DOHH2 (cell line): ENCODE measurements around the gene SETD3.

Source experiments
- H3F3A ChIP-seq: fragments of 200-600 bp; sonication (generic), shearing (Covaris generic); 2 replicates; pipeline ENCODE4 v1.6.0; 2016; ENCODE audit warnings: antibody characterized with exemption, mild to moderate bottlenecking; ENCODE audit not compliant: control insufficient read depth, insufficient read depth
- H3K27ac ChIP-seq: fragments of 200-600 bp; sonication (generic); 2 replicates; pipeline ENCODE4 v1.5.1; 2014; ENCODE audit warnings: low read depth, mild to moderate bottlenecking, low read length, moderate library complexity
- H3K27me3 ChIP-seq: fragments of 200-600 bp; sonication (generic); 2 replicates; pipeline ENCODE4 v1.6.1; 2014; ENCODE audit warnings: mild to moderate bottlenecking, low read length, mixed read lengths; ENCODE audit not compliant: control insufficient read depth
- H3K36me3 ChIP-seq: fragments of 200-600 bp; sonication (generic); 2 replicates; pipeline ENCODE4 v1.6.1; 2014; ENCODE audit warnings: mild to moderate bottlenecking, low read length, moderate library complexity, mixed read lengths; ENCODE audit not compliant: control insufficient read depth
- H3K4me1 ChIP-seq: fragments of 200-600 bp; sonication (generic); 2 replicates; pipeline ENCODE4 v1.6.1; 2014; ENCODE audit warnings: mild to moderate bottlenecking, low read length, mixed read lengths; ENCODE audit not compliant: control insufficient read depth
- H3K4me2 ChIP-seq: fragments of 200-600 bp; sonication (generic); 2 replicates; pipeline ENCODE4 v1.6.0; 2014; ENCODE audit warnings: mild to moderate bottlenecking, low read length, moderate library complexity
- H3K4me3 ChIP-seq: fragments of 200-600 bp; sonication (generic); 2 replicates; pipeline ENCODE4 v1.5.1; 2014; ENCODE audit warnings: mild to moderate bottlenecking, low read length, mixed read lengths
- H3K79me2 ChIP-seq: fragments of 200-600 bp; sonication (generic); 2 replicates; pipeline ENCODE4 v1.6.1; 2014; ENCODE audit warnings: mild to moderate bottlenecking, low read length, mixed read lengths; ENCODE audit not compliant: control insufficient read depth
- H3K9me2 ChIP-seq: fragments of 200-600 bp; sonication (generic); replicated peaks from 2 replicates; pipeline ENCODE4 v1.6.1; 2014; ENCODE audit warnings: mild to moderate bottlenecking, low read length, mixed read lengths; ENCODE audit not compliant: control insufficient read depth
- H3K9me3 ChIP-seq: fragments of 200-600 bp; sonication (generic); 2 replicates; pipeline ENCODE4 v1.6.1; 2014; ENCODE audit warnings: antibody characterized with exemption, low read length, mixed read lengths; ENCODE audit not compliant: control insufficient read depth, insufficient read depth
- H4K20me1 ChIP-seq: fragments of 200-600 bp; sonication (generic); 2 replicates; pipeline ENCODE4 v1.6.0; 2014; ENCODE audit warnings: low read depth, mild to moderate bottlenecking, antibody characterized with exemption, low read length, moderate library complexity; ENCODE audit not compliant: control insufficient read depth, insufficient read depth
- EZH2phosphoT487 ChIP-seq: fragments of 200-600 bp; sonication (generic); IDR thresholded peaks from 2 replicates; pipeline ENCODE4 v1.6.1; 2017; ENCODE audit warnings: borderline replicate concordance, mild to moderate bottlenecking, antibody characterized with exemption, low read length, moderate library complexity, mixed read lengths
- TF ChIP-seq, protein P1 (sequence below): fragments of 200-600 bp; sonication (generic); IDR thresholded peaks from one replicate; pipeline ENCODE4 v1.5.1; 2014; ENCODE audit warnings: antibody characterized with exemption, mild to moderate bottlenecking, low read depth, low read length; ENCODE audit not compliant: poor library complexity, severe bottlenecking

The SETD3 gene

DNA sequence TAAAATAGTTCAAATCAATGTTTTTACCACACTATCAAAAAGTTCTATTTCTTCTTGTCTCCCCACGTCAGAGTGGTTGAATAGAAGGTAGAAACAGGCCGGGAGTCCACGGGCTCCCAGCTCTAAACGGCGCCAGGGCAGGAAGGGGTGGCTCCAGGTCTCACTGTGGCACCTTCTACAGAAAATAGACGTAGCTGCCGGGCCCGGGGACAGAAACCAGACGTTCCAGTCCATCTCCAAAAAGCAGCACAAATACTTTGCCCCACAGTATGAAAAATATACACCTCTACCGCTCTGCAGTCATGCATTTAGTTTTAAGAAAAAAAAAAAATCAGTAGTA is 31.4 kb upstream of the SETD3 start:
- Histone ChIP-seq H3K36me3 (peaks cover 23% of the 10 kb centered on the region), H3K4me2 (no peak overlapping the region)

DNA sequence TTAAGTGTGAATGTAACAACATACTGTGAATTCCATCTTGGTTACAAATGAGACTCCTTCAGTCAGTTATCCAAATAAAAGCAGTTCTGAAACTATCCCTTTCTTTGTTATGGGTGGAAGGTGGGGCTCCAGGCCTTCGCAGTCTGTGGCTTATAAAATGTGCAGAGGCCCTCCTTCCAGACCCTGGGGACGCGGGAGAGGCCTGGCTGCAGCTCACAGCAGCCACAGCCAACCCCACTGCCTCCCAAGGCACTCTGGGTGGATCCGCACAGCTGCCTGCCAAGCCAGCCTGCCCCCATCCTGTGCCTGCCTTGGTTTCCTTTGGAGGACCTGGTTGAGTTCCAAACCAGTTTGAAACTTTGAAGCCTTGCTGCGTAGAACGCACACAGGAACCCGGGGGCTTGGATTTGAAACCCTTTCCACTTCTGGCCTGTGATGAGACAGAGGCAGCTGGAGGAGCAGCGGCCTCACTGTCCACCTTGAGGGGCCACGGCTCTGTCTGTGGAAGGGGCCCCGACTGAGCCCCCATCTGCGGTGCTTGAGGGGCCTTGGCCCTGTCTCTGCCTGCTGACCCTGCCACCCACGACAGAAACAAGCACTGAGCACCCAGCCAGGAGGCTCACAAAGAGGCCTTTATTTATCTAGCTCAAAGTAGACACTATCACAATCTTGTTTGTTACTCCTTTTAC is 30.9 kb upstream of the SETD3 start:
- no peaks in the 10 kb centered on the region for H3K27me3 ChIP-seq
- no peak for TF ChIP-seq EZH2phosphoT487
- TF ChIP-seq, protein P1, sequence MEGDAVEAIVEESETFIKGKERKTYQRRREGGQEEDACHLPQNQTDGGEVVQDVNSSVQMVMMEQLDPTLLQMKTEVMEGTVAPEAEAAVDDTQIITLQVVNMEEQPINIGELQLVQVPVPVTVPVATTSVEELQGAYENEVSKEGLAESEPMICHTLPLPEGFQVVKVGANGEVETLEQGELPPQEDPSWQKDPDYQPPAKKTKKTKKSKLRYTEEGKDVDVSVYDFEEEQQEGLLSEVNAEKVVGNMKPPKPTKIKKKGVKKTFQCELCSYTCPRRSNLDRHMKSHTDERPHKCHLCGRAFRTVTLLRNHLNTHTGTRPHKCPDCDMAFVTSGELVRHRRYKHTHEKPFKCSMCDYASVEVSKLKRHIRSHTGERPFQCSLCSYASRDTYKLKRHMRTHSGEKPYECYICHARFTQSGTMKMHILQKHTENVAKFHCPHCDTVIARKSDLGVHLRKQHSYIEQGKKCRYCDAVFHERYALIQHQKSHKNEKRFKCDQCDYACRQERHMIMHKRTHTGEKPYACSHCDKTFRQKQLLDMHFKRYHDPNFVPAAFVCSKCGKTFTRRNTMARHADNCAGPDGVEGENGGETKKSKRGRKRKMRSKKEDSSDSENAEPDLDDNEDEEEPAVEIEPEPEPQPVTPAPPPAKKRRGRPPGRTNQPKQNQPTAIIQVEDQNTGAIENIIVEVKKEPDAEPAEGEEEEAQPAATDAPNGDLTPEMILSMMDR = no peak
- H3K36me3 ChIP-seq = peaks cover 28% of the 10 kb centered on the region
- no peaks in the 10 kb centered on the region for H3K79me2 ChIP-seq
- no peaks in the 10 kb centered on the region for H3K9me2 ChIP-seq
- no peak overlapping the region for H3K27ac ChIP-seq
- H3K4me2 ChIP-seq = no peak overlapping the region
- H3K9me3 ChIP-seq = no peaks in the 10 kb centered on the region
- H4K20me1 ChIP-seq = no peaks in the 10 kb centered on the region
- no peak overlapping the region for H3K4me3 ChIP-seq
- peaks cover 5% of the 10 kb centered on the region; the same call in 1 of the 2 replicates for H3F3A ChIP-seq
- no peaks in the 10 kb centered on the region for H3K4me1 ChIP-seq

More for the DNA sequence above, 31.4 kb upstream of the SETD3 start:
- H3F3A ChIP-seq = peaks cover 5% of the 10 kb centered on the region; the same call in 1 of the 2 replicates
- no peak overlapping the region for H3K4me3 ChIP-seq
- H3K9me2 ChIP-seq = no peaks in the 10 kb centered on the region
- no peaks in the 10 kb centered on the region for H4K20me1 ChIP-seq
- no peaks in the 10 kb centered on the region for H3K9me3 ChIP-seq
- H3K4me1 ChIP-seq = no peaks in the 10 kb centered on the region
- H3K79me2 ChIP-seq = no peaks in the 10 kb centered on the region
- no peak for TF ChIP-seq EZH2phosphoT487
- TF ChIP-seq, protein P1 = no peak
- no peak overlapping the region for H3K27ac ChIP-seq
- no peaks in the 10 kb centered on the region for H3K27me3 ChIP-seq

DNA sequence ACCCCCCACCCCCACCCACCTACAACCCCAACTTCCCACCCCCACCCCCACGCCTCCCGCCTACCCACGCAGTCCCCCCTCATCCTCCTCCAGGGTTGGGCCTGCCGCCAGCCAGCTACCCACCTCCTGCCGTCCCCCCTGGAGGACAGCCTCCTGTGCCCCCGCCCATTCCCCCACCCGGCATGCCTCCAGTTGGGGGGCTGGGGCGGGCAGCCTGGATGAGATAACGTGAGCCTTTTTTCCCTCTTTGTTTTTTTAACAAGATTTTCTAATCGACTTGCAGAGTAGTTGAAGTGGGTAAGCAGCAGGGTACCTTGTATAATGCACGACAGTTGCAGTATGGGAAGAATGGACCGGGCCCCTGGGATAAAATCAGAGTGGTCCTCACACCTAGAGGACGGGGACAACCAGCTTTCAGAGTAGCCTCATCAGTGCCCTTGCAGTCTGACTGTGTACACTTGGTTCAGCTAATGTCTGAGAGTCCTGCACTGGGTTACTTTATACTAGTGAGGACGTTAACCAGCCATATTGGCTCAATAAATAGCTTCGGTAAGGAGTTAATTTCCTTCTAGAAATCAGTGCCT is 30.0 kb upstream of the SETD3 start:
- no peaks in the 10 kb centered on the region for H3K4me1 ChIP-seq
- TF ChIP-seq, protein P1 = no peak
- no peak for TF ChIP-seq EZH2phosphoT487
- no peaks in the 10 kb centered on the region for H3K9me2 ChIP-seq
- H3K27me3 ChIP-seq = no peaks in the 10 kb centered on the region
- no peaks in the 10 kb centered on the region for H3K79me2 ChIP-seq
- peaks cover 5% of the 10 kb centered on the region; the same call in 1 of the 2 replicates for H3F3A ChIP-seq
- no peak overlapping the region for H3K27ac ChIP-seq
- H3K36me3 ChIP-seq = peaks cover 37% of the 10 kb centered on the region
- H3K4me3 ChIP-seq = no peak overlapping the region
- H3K4me2 ChIP-seq = no peak overlapping the region
- H4K20me1 ChIP-seq = no peaks in the 10 kb centered on the region
- no peaks in the 10 kb centered on the region for H3K9me3 ChIP-seq
